Pancreas (tissue), 10 donors: ENCODE data around the gene SLC36A2. TPM values are rescaled to one million over a fixed set of nuclear protein-coding genes. Genes with fewer than 3 reads are reported as not detected.

Source experiments
- ATAC-seq, 4 donors: fragments of 200-7000 bp; cut with Tn5 transposase; one replicate each; pipeline versions ENCODE4 v1.8.0 to v1.9.1; 2020; ENCODE audit warnings: mild to moderate bottlenecking in 4 of 4, moderate library complexity in 4 of 4
- DNase-seq, 6 donors: peaks; one replicate each; pipeline ENCODE4 v3.0.0-alpha.2; 2020
- FAIRE-seq: peaks from 2 replicates; lab custom pipeline; 2012; peaks lifted over from hg19 to GRCh38; lab: Jason Lieb, UNC
- H3K27ac ChIP-seq, 4 donors: fragments of 200-600 bp; sonication (generic); 1 replicate in 3 of 4; 2 replicates in 1 of 4; pipeline versions ENCODE4 v1.5.0 to v1.8.0; 2020
- H3K27me3 ChIP-seq, 4 donors: fragments of 200-600 bp; one replicate each; pipeline ENCODE4 v1.8.0; 2021
- H3K36me3 ChIP-seq, 3 donors: fragments of 200-600 bp; sonication (generic) in 1 of 3; one replicate each; pipeline versions ENCODE4 v1.5.0 to v1.8.0; 2020 to 2021
- H3K4me1 ChIP-seq, 3 donors: fragments of 200-600 bp; one replicate each; pipeline ENCODE4 v1.8.0; 2021
- H3K4me3 ChIP-seq, 4 donors: fragments of 200-600 bp; sonication (generic) in 2 of 4; one replicate each; pipeline versions ENCODE4 v1.5.0 to v1.8.0; 2020 to 2021
- H3K9me3 ChIP-seq, 4 donors: fragments of 200-600 bp; one replicate each; pipeline ENCODE4 v1.8.0; 2021
- WGBS, 2 donors: extraction: QIAGEN DNeasy Blood & Tissue Kit; methylation state at CpG; one replicate each; pipeline ENCODE4 v1.1.7; 2013; 5-methylcytosine and 5-hydroxymethylcytosine counted together
- intact Hi-C, 3 donors: fragments of 100-400 bp; cut with DNase I; formaldehyde crosslinking; loops; one replicate each; pipeline versions ENCODE4 v1.11.1 to v1.14.2; 2022
- polyA plus RNA-seq, 2 donors: library from polyadenylated mRNA; stranded (reverse); fragments of 200-250 nt; gene quantifications; one replicate each; pipeline ENCODE4 v1.2.3, GENCODE V29; 2013
- total RNA-seq, 6 donors: library from RNA; stranded (reverse); fragmentation: NEBNext Ultra II Directional in 4 of 6; extraction: Animal tissue kit (Norgen Biotek cat#: 25700) in 4 of 6; gene quantifications; one replicate each; pipeline versions ENCODE4 v1.2.1 to v1.2.4, GENCODE V29; 2021 to 2023
- TF ChIP-seq, protein P1 (sequence below), 4 donors: fragments of 200-600 bp; sonication (generic) in 3 of 4; IDR thresholded peaks; one replicate each; pipeline versions ENCODE4 v1.5.0 to v1.8.0; 2021; ENCODE audit warnings: antibody characterized with exemption in 4 of 4
- donor health status: healthy with polysubstance abuse.
- donor health status: DM: no; HTN: no; CAD: no; lungs with moderate emphysema.
- donor health status: DM: no; HTN: no; CAD: no.
- donor health status: control.
- donor health status: control.
- donor health status: Bipolar disorder and iron deficiency.
- donor health status: DM: yes; HTN: yes; CAD: no.
- donor health status: DM: no; HTN: no; CAD: no.
- donor health status: DM: no; HTN: no; CAD: no.
- donor health status: DM: yes; HTN: yes; CAD: no.

The SLC36A2 gene
- total and polyA plus RNA-seq, 8 donors: not detected

GRCh38 chr5:151359391-151359790 lies 12.0 kb upstream of the SLC36A2 start:
- DNase-seq (no peak), ATAC-seq (no peak), FAIRE-seq (no peak)
- no peak overlapping the region for H3K27ac ChIP-seq
- TF ChIP-seq, protein P1, sequence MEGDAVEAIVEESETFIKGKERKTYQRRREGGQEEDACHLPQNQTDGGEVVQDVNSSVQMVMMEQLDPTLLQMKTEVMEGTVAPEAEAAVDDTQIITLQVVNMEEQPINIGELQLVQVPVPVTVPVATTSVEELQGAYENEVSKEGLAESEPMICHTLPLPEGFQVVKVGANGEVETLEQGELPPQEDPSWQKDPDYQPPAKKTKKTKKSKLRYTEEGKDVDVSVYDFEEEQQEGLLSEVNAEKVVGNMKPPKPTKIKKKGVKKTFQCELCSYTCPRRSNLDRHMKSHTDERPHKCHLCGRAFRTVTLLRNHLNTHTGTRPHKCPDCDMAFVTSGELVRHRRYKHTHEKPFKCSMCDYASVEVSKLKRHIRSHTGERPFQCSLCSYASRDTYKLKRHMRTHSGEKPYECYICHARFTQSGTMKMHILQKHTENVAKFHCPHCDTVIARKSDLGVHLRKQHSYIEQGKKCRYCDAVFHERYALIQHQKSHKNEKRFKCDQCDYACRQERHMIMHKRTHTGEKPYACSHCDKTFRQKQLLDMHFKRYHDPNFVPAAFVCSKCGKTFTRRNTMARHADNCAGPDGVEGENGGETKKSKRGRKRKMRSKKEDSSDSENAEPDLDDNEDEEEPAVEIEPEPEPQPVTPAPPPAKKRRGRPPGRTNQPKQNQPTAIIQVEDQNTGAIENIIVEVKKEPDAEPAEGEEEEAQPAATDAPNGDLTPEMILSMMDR (IDR thresholded peaks at IDR 0.05): no peak
- intact Hi-C loops: no loop called here
- no peaks in the 10 kb centered on the region for H3K9me3 ChIP-seq
- H3K4me3 ChIP-seq: no peak overlapping the region
- H3K4me1 ChIP-seq: no peaks in the 10 kb centered on the region
- 39 to 43% methylated on average over 2 of the region's 2 CpGs for WGBS, 2 donors
- H3K27me3 ChIP-seq: no peaks in the 10 kb centered on the region
- H3K36me3 ChIP-seq: no peaks in the 10 kb centered on the region

DNA sequence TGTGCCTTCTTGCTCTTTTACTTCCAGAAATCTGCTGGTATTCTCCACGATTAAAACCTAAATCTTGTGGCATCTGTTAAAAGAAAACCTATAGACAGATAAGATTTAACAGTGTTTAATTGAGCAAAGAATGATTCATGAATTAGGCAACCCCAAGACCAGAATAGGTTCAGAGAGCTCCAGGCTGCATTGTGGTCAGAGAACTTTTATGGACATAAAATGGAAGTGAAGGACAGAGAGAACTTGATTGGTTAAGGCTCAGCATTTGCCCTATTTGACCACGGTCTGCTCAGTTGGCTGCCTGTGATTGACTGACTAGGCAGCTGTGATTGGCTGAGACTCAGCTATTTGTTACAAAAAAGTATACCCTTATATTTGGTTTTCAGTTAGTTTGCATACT lies 10.4 kb upstream of the SLC36A2 start:
- FAIRE-seq: no peak
- no peaks in the 10 kb centered on the region for H3K9me3 ChIP-seq
- no peaks in the 10 kb centered on the region for H3K27me3 ChIP-seq
- no peak for ATAC-seq
- no peak for DNase-seq
- no peaks in the 10 kb centered on the region for H3K4me1 ChIP-seq
- H3K4me3 ChIP-seq: no peak overlapping the region
- H3K36me3 ChIP-seq: no peaks in the 10 kb centered on the region
- 43 to 45% methylated on average over 2 of the region's 2 CpGs for WGBS, 2 donors
- H3K27ac ChIP-seq: no peak overlapping the region
- intact Hi-C loops: no loop called here
- TF ChIP-seq, protein P1 (IDR thresholded peaks at IDR 0.05): no peak

GRCh38 chr5:151357097-151357496 lies 9.7 kb upstream of the SLC36A2 start:
- intact Hi-C loops: no loop called here
- no peak for FAIRE-seq
- no peak for DNase-seq
- ATAC-seq: no peak
- Histone ChIP-seq H3K9me3 (no peaks in the 10 kb centered on the region), H3K27ac (no peak overlapping the region), H3K36me3 (no peaks in the 10 kb centered on the region), H3K4me1 (no peaks in the 10 kb centered on the region), H3K4me3 (no peak overlapping the region), H3K27me3 (no peaks in the 10 kb centered on the region)
- 84 to 89% methylated on average over 3 of the region's 3 CpGs for WGBS, 2 donors
- TF ChIP-seq, protein P1 (IDR thresholded peaks at IDR 0.05): no peak

- Histone ChIP-seq H3K36me3 (no peaks in the 10 kb centered on the region), H3K4me3 (no peak overlapping the region), H3K4me1 (no peaks in the 10 kb centered on the region), H3K27me3 (no peaks in the 10 kb centered on the region), H3K27ac (no peak overlapping the region), H3K9me3 (no peaks in the 10 kb centered on the region)
- WGBS, 2 donors: 86 to 94% methylated on average over 1 of the region's 1 CpG
- intact Hi-C loops: no loop called here
- DNase-seq (no peak), ATAC-seq (no peak), FAIRE-seq (no peak)
- TF ChIP-seq, protein P1 (IDR thresholded peaks at IDR 0.05): no peak
These were observed 4.3 kb upstream of the SLC36A2 start for GRCh38 chr5:151351671-151352070.

- H3K4me3 ChIP-seq: no peak overlapping the region
- whole genome bisulfite sequencing, 2 donors: 40 to 43% methylated on average over 6 of the region's 6 CpGs
- DNase-seq (no peak), ATAC-seq (no peak), FAIRE-seq (no peak)
- no peaks in the 10 kb centered on the region for H3K4me1 ChIP-seq
- no peaks in the 10 kb centered on the region for H3K9me3 ChIP-seq
- no peak overlapping the region for H3K27ac ChIP-seq
- TF ChIP-seq, protein P1 (IDR thresholded peaks at IDR 0.05): no peak
- intact Hi-C loops: no loop called here
- H3K36me3 ChIP-seq: no peaks in the 10 kb centered on the region
- H3K27me3 ChIP-seq: peaks cover 0 to 3% (median 0%) of the 10 kb centered on the region in 4 donors
These were observed 1.4 kb upstream of the SLC36A2 start for GRCh38 chr5:151348789-151349188.
